HEK293T (cell line): Measurements from ENCODE around the gene FPR3.

Experiments used
- ARNT ChIP-seq: fragments of 450-650 bp; IDR thresholded peaks from 2 replicates; pipeline ENCODE4 v1.6.1; 2017; ENCODE audit warnings: mild to moderate bottlenecking
- BHLHE40 ChIP-seq: fragments of 450-650 bp; IDR thresholded peaks from 2 replicates; pipeline ENCODE4 v1.6.1; 2016; ENCODE audit warnings: mild to moderate bottlenecking, moderate library complexity, borderline replicate concordance
- CTBP1 ChIP-seq: fragments of 450-650 bp; IDR thresholded peaks from 2 replicates; pipeline ENCODE4 v1.6.1; 2016; ENCODE audit warnings: borderline replicate concordance
- ELF4 ChIP-seq: fragments of 450-650 bp; IDR thresholded peaks from 2 replicates; pipeline ENCODE4 v1.6.1; 2017; ENCODE audit warnings: antibody characterized with exemption
- FOXK2 ChIP-seq: fragments of 450-650 bp; IDR thresholded peaks from 2 replicates; pipeline ENCODE4 v1.6.1; 2016; ENCODE audit warnings: mild to moderate bottlenecking
- FOXM1 ChIP-seq: fragments of 450-650 bp; IDR thresholded peaks from 2 replicates; pipeline ENCODE4 v1.6.1; 2017; ENCODE audit warnings: mild to moderate bottlenecking, borderline replicate concordance
- NFRKB ChIP-seq: fragments of 450-650 bp; IDR thresholded peaks from 2 replicates; pipeline ENCODE4 v1.6.1; 2016; ENCODE audit warnings: mild to moderate bottlenecking, moderate library complexity
- SP1 ChIP-seq: fragments of 450-650 bp; IDR thresholded peaks from 2 replicates; pipeline ENCODE4 v1.6.1; 2017
- TARDBP ChIP-seq: fragments of 450-650 bp; IDR thresholded peaks from 2 replicates; pipeline ENCODE4 v1.6.1; 2016
- ZNF384 ChIP-seq: fragments of 450-650 bp; IDR thresholded peaks from 2 replicates; pipeline ENCODE4 v1.6.1; 2016
- TF ChIP-seq, protein P1 (sequence below): fragments of 450-650 bp; IDR thresholded peaks from 2 replicates; pipeline ENCODE4 v1.6.1; 2016

GRCh38 chr19:51780270-51780669, 14.7 kb upstream of the FPR3 start:
- TF ChIP-seq TARDBP (no peak), NFRKB (no peak), ARNT (no peak), BHLHE40 (no peak), CTBP1 (no peak), SP1 (no peak), ELF4 (no peak), FOXM1 (no peak), FOXK2 (no peak), ZNF384 (no peak)
- TF ChIP-seq, protein P1, sequence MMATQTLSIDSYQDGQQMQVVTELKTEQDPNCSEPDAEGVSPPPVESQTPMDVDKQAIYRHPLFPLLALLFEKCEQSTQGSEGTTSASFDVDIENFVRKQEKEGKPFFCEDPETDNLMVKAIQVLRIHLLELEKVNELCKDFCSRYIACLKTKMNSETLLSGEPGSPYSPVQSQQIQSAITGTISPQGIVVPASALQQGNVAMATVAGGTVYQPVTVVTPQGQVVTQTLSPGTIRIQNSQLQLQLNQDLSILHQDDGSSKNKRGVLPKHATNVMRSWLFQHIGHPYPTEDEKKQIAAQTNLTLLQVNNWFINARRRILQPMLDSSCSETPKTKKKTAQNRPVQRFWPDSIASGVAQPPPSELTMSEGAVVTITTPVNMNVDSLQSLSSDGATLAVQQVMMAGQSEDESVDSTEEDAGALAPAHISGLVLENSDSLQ: no peak
